Pulmonary artery endothelial cell (primary cell): ENCODE data around the gene ASCC2. TPM values are rescaled to one million over a fixed set of nuclear protein-coding genes. Genes with fewer than 3 reads are reported as not detected.
"Not testable (repeated sequence)": the region's sequence is repeated elsewhere in the genome, so short reads cannot be mapped to it uniquely, and the experiment has no call there.

Experiments used
- DNase-seq: peaks from one replicate; pipeline ENCODE4 v3.0.0-alpha.2; 2011; ENCODE audit warnings: low read depth, low spot score
- total RNA-seq: library from RNA; depleted of rRNA; stranded (reverse); fragments of >200 nt; gene quantifications from 2 replicates; pipeline ENCODE4 v1.2.3, GENCODE V29; 2014

Gene ASCC2
- total RNA-seq, 1 donor from 2014 or later = 28.8 TPM

DNA sequence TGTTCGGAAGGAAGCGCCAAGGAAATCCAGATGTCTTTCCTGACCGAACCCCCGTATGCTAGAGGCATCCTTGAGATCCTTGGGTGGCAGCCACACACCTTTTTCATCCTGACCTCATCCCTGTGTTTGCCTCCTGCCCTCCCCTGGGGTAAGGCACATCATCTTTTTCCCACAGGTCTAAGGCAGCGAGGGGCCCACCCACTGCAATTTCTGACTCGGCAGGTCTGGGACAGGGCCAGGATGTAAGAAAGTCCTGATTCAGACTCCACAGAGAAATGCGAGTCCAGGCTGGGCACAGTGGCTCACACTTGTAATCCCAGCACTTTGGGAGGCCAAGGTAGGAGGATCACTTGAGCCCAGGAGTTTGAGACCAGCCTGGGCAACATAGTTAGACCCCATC lies 81.7 kb downstream of the ASCC2 start:
- DNase-seq = no peak

DNA sequence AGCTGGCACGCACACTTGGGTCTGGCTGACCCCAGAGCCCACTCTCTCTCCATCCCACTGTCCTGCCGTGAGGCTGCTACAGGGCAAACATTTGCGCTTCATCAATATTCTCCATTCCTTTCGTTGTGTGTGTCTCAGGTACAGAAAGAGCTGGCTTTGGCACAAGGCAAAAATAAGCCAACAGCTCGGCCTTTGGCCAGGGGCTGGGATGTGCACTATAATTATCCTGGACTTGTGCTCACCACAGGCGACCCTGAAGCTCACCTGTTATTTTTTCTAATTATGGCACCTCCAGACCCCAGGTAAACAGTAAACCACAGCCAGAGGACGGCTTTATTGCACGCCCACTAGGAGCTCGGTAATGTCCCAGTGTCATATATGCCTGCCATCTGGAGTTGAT lies 82.2 kb downstream of the ASCC2 start:
- no peak for DNase-seq

DNA sequence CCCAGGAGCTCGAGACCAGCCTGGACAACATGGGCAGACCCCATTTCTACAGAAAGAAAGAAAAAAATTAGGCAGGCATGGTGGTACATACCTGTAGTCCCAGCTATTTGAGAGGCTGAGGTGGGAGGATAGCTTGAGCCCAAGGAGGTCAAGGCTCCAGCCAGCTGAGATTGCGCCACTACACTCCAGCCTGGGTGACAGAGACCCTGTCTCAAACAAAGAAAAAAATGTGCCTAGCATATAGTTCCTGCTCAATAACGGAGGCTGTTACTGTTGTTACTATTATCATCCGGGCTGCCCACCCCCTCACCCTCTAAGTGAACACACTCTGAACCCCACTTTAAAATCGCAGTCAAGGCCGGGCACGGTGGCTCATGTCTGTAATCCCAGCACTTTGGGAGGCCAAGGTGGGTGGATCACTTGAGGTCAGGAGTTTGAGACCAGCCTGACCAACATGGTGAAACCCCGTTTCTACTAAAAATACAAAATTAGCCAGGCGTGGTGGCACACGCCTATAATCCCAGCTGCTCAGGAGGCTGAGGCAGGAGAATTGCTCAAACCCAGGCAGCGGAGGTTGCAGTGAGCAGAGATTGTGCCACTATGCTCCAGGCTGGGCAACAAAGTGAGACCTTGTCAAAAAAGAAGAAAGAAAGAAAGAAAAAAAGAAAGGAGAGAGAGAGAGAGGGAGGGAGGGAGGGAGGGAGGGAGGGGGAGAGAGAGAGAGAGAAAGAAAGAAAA lies 83.2 kb downstream of the ASCC2 start:
- not testable (repeated sequence) for DNase-seq

DNA sequence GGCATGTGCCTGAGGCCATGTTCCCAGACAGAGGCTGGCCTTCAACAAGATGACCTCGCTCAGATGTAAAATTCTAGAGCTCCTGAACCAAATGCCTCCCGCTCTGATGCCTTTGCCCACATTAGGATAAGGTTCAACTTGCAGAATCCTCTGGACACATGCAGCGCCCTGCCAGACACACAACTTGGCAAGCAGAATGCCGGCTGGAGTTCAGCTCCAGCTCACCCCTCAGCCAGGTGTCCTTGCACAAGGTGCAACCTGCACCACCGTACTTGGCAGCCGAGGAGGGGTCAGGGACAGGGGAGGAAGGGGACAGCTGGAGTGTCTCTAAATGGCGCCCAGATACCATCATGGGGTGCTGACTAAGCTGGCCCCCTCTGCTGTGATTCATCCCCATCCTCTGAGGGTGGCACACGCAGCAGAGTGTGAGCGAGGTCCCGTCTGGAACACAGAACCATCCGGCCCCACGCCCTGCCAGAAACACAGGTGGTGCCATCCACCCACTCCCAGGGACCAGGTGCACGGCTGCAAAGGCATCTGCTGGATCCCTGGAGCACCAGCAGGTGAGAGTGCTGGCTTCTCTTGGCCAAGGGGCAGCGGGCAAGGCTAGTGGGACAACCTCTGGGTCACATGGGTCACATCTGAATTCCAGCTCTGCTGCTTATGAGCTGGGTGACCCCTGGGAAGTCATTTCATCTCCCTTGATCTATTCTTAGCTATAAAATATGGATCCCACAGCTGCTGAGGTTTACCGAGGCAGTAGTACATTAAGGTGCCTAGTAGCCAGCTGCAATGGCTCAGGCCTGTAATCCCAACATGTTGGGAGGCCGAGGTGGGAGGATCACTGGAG lies 84.0 kb downstream of the ASCC2 start:
- no peak for DNase-seq

DNA sequence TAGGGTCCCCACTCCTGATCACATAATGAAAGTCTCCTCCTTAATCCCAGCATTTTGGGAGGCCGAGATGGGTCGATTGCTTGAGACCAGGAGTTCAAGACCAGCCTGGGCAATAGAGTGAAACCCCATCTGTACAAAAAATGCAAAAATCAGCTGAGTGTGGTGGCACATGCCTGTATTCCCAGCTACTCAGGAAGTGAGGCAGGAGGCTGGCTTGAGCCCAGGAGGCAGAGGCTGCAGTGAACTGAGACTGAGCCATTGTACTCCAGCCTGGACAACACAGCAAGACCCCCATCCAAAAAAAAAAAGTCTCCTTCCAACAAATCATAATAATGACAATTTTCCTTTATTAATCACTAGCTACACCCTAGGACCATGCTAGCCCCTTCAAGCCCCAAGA lies 86.4 kb downstream of the ASCC2 start:
- no peak for DNase-seq

DNA sequence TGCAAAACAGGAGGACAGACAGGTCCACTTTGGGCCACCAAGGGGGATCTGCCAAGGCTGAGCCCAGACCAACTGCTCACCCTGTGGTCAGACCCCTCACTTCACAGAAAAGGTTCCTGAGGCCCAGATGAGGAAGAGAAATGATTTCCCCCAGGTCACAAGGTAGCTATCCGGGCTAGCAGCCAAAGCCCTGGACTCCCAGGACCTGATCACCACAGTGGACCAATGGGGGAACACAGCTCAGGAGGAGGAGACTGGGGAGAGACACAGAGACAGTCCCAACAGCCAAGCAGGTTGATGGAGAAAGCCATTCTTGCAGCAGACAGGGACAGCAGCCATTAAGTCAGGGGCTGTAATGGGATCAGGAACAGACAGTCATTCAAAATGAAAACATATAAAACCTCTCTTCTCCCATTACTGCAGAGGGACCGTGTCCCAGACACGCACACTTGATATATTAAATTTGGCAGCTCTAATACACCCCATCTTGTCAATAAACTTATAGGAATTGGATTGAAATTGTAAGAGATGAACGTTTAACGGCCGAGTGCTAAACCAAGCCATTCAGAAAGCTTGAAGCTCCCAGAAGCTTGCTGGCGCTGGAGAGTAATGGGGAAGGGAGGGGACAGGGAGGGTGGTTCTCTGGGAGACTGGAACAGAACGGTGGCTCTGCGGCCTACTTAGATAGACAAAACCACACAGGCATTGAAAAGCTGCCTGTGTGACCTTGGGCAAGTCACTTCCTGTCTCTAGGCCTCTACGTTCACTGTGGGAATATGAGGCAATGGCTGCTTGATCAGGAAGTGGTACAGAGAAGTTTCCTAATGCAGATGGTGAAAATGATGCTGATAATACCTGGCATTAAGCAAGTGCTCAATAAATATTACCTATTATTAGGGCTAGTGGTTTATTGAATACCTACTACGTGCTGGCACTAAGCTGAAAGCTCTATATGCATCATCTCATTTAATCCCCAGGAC lies 87.2 kb downstream of the ASCC2 start:
- no peak for DNase-seq

DNA sequence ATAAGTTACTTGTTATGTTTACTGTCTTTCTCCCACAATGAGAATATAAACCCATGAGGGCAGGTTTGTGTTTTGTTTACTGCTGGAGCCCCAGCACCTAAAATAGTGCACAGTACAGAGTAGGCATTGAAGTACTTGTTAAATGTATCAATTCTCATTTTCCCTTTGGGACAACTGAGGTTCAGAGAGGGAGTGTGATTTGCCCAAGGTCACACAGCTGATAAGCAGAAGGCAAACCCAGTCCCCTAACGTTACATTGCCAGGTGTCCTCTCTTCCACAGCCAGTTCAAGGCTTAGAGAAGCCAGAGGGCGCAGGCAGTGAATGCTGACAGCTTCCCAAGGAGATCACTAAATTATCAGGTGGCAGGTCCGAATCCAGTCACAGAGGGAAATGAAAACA lies 88.0 kb downstream of the ASCC2 start:
- DNase-seq = no peak

DNA sequence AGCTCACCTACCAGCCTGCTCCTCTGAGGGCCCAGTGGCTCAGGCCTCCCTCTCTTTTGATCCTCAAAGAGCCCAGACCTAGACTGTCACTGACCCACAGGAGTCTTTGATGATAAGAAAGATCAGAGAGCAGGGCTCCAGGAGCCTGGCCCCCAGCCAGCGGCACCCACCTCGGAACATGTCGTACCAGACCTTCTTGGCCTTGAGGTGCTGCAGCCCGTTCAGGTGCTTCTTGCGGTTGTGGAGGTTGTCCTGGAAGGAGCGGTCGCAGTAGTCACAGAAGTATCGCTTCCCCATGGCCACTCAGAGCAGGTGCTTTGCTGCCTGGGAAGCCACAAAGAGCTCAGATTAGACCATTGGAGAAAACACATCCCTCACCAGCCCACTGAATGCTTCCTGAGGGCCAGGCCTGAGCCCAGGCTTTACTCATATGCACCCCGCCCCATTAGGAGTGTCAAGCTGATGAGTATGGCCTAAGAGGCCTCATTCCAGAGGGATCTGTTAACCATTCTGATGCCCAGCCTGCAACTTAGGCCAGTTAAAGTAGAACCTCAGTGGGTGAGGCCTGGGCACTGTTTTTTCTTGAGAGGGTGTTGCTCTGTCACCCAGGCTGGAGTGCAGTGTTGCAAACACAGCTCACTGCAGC lies 89.7 kb downstream of the ASCC2 start:
- no peak for DNase-seq

DNA sequence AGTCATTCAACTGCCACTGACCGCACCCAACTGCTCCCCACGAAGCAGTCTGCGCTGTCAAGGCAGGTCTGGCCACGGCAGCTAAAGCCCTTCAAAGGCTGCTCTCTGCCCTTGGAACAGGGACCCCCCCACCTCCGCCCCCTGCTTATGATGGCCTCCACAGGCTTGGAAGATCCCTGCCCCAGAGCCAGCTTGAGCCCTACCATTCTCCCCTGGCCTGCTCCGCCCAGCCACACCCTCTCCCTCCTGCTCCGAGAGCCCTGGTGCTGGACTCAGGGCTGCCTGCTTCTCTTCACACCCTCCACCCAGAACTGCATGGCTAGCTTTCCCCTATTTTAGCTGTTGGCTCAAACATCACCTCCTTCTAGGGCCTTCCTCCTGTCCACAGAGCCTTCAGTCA lies 90.2 kb downstream of the ASCC2 start:
- DNase-seq = no peak

DNA sequence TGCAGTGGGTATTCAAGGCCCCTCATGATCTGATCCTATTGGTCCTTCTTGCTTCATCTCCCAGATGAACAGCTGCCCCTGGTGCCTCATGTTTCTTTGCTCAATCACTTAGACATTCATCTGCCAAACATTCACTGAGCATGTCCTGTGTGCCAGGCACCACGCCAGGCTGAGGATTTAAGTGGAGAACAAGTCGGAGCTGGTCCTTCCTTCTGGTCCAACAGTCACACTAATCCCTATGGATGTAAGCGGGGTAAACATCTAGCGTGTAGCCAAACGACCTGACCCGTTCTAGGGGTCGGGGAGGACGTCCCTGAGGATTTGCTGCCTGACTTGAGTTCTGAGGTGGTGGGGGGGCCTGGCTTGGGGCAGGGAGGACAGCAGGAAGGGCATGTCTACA lies 93.2 kb downstream of the ASCC2 start:
- DNase-seq = no peak

DNA sequence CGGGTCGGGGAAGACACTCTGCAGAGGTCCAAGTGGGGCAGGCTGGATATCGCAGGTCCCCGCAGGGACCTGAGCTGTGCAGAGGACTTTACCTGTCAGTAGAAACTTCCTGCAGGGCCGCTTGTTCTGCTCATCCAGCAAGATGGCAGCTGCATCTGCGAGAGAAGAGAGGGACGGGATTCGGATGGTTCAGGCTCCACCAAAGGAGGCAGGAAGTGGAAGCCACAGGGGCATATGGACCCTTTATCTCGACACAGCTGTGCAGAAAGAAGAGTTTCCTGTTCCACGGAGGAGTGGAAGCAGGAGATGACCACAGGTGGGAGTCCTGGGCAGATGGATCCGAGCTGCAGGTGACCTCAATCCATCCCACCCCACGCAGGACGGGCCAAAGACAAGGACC lies 95.7 kb downstream of the ASCC2 start:
- no peak for DNase-seq

DNA sequence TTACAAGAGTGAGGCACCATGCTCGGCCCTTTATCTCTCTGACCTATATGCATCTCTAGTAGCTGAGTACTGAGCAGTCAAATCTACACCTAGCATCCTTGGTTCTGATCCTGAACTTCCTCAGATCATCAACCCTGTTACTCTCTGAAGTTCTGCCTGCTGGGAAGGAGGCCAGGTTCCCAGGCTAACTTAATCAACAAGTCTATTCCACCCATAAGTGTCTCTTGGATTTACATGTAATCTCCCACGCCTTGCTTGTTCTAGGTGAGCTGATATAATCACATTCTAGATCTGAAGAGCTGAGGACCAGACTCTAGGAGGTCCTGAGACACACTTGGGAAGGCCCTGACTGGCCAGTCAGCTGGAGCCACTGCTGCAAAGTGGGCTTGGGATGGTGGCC lies 96.1 kb downstream of the ASCC2 start:
- no peak for DNase-seq

DNA sequence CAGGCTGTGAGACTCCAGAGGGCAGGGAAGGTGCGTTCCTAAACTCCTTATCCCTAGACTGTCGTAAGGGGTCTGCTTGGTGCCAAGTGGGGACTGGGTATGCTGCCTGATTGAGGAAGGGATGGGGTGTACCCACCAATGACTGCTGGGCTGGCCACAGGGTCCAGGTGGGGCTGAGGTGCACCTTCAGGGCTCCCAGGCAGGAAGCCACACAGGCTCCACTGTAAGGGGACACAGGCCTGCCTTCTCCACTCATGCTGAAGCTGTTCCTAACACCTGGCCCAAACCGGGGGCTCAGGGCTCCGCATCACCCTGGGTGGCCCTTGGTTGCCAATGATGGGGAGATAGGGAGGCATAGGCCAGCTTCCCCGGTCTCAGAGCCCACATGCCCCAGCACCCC lies 97.9 kb downstream of the ASCC2 start:
- DNase-seq = no peak

DNA sequence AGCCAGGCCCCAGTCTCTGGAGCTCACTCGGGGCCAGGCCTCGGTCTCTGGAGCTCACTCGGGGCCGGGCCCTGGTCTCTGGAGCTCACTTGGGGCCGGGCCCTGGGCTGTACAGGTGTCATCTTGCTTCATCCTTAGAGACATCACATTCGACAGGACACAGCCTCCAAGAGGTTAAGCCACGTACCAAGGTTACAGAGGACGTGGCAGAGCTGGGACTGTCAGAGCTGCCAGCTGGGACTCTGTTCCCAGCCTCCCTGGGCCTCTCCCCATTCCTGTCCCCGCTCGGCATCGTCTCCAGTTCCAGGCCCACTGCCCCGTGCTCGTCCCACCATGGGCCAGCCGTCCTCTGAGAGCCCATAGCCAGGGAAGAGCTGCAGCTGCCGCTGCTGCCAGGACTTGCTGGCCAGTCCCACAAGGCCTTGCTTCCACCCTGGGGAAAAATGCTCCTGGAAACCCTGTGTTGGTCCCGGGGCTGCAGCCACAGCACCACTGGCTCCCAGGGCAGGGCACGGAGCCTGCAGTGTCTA lies 98.7 kb downstream of the ASCC2 start:
- no peak for DNase-seq

Other genes with a start within 250 kb of the ASCC2 start
- gene NF2, start 234.6 kb downstream of the ASCC2 start, total RNA-seq = 94.1 and 127 TPM in 2 replicates
- not detected in 2 replicates for gene CABP7, start 118.3 kb downstream of the ASCC2 start, total RNA-seq
- gene ZMAT5, start 71.3 kb downstream of the ASCC2 start, total RNA-seq = 19.1 and 19.7 TPM in 2 replicates
- gene UQCR10, start 70.9 kb downstream of the ASCC2 start, total RNA-seq = 78.0 and 83.1 TPM in 2 replicates
- 21.4 and 31.0 TPM in 2 replicates for gene MTMR3, start 44.9 kb upstream of the ASCC2 start, total RNA-seq
- gene HORMAD2, start 242.2 kb upstream of the ASCC2 start, total RNA-seq = not detected in 2 replicates